NOMO-1 (cell line): ENCODE results near the gene QSOX1.
"Not testable (repeated sequence)": the region's sequence is repeated elsewhere in the genome, so short reads cannot be mapped to it uniquely, and the experiment has no call there.

Source experiments
- DNase-seq, 2 experiments: peaks; one replicate each; lab custom pipeline; 2025; ENCODE audit not compliant: unreplicated experiment in 2 of 2; lab: John Stamatoyannopoulos, UW

The QSOX1 gene

GRCh38 chr1:180154325-180155181 lies at the start of gene QSOX1:
TSS of gene QSOX1 (plus strand) at chr1:180154869. CDS start at chr1:180154908, 39 bp downstream.
- peak; percentile 77 to 91 for DNase-seq

GRCh38 chr1:180112091-180112490 lies 42.6 kb upstream of the QSOX1 start:
- no peak for DNase-seq

GRCh38 chr1:180112984-180113647 lies 41.6 kb upstream of the QSOX1 start:
- DNase-seq, result no peak

DNA sequence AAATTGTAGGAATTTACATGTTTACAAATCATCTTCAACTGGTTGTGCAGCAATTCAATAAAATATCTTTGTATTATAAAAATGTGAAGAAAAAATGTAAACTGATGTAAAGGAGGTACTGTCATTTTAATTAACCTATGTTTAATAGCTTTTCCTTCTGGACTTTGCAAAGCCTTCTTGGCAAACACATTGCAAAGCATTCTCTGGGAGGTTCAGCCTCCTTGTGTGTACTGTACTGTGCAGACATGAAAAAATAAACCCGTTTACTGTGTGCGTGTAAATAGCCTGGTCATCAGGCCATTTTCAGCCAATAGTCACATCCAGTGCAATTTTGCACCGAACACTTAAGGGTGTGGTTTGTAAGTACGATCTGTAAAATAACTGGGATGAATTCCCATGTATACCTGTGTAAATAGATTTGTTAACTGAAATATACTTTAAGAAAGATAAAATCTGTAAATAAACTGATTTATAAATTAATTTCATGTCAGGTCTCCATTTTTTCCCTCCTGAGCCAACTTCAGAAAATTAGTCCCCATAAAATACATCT lies 40.2 kb upstream of the QSOX1 start:
- no peak for DNase-seq

GRCh38 chr1:180116964-180117763 lies 37.5 kb upstream of the QSOX1 start:
- DNase-seq, result peak; percentile 25 to 43

DNA sequence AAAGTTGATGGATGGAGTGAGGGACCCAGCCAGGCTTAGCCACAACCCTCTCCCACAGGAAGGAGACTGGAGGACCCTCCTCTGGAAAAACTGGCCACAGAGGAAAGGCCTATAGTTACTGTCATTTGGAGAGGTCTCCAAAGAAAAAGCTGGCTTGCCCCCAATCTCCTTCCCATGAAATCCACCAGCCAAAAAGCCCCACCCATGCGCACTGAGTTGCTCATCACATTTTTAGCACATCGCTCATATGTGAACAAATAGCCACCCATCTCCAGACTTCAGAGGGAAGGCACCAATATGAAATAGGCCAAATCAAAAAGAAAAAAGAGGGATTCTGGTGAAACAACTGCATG lies 36.9 kb upstream of the QSOX1 start:
- no peak for DNase-seq

GRCh38 chr1:180119837-180120236 lies 34.8 kb upstream of the QSOX1 start:
- peak in 1 of 2 experiments; percentile 3 for DNase-seq

DNA sequence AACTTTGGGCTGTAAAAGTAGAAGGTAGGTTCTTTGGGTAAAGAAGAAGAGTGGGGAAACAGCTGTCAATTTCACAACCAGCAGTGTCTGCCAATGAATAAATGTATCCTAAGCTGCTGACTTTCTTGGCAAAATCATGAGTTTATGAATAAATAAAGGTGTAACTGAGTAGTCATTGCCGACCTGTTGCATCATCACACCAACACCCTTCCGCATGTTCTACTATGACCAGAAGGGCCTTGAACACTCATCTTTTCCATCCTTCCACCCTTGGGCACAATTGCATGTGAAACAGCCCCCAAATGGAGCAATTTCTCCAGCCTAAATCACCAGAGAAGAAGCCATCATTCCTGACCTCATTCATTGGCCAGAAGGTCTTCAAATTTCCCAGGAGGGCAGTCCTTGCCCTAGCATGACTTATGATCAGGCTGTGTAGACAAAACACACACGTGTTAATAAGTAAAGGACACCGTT lies 31.2 kb upstream of the QSOX1 start:
- no peak for DNase-seq

- no peak for DNase-seq
Measured at GRCh38 chr1:180130651-180131050, 24.0 kb upstream of the QSOX1 start.

DNA sequence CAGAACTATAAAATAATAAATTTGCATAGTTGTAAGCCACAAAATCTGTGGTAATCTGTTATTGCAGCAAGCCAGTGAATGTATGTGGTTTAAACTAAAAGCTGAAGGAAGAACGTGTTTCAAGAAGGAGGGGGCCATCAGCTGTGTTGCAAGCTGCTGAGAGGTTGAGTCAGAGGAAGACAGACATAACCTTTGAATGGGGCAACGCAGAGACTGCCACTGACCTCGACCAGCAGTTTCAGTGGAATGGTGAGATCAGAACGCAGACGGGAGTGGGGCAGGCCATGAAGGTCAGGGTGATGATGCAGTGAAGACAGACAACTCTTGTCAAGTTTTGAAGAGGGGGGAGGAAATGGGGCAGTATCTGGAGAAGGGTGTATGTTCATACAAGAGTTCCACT lies 23.2 kb upstream of the QSOX1 start:
- DNase-seq, result peak; percentile 93 to 99

DNA sequence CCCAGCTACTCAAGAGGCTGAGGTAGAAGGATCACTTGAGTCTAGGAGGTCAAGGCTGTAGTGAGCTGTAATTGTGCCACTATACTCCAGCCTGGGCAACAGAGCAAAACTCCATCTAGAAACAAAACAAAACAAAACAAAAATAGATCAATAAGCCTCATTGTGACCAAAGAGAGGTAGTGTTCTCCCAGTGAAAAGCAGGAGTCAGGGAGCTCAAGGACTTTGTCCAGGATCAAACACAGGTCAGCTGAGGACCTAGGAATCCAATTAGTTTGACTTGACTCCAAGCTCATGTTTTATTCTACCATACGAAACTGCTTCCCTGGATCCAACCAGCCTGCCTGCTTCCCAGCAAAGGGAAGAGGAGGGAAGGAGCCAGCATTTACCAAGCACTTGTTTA lies 21.5 kb upstream of the QSOX1 start:
- no peak for DNase-seq

DNA sequence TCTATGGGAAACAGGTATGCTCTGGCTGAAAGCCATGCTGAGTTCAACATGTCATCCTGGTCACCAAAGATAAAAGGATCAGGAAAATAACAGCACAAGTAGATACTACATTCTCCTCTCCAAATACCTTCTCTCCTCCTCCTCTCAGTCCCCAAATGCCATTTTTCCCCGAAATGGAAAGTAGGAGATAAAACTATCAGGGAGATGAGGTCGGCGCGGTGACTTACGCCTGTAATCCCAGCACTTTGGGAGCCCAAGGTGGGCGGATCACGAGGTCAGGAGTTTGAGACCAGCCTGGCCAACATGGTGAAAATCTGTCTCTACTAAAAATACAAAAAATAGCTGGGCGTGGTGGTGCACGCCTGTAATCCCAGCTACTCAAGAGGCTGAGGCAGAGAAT lies 21.0 kb upstream of the QSOX1 start:
- not testable (repeated sequence) for DNase-seq

- DNase-seq, result no peak
Measured at GRCh38 chr1:180135535-180135934, 19.1 kb upstream of the QSOX1 start.

GRCh38 chr1:180136331-180136967 lies 18.2 kb upstream of the QSOX1 start:
- no peak for DNase-seq

DNA sequence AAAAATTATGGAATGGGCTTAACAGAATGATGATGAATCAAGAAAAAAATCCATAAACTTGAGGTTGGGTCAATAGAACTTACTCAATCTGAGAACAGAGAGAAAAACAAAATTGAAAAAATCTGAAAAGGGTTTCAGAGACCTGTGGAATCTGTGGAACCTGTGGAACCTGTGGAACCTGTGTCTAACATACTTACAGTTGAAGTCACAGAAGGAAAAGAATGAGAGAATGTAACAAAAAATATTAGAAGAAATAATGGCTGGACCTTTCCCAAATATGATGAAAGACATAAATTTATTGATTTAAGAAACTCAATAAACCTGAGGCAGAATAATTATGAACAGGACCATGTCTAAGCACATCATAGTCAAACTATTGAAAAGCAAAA lies 17.7 kb upstream of the QSOX1 start:
- no peak for DNase-seq

DNA sequence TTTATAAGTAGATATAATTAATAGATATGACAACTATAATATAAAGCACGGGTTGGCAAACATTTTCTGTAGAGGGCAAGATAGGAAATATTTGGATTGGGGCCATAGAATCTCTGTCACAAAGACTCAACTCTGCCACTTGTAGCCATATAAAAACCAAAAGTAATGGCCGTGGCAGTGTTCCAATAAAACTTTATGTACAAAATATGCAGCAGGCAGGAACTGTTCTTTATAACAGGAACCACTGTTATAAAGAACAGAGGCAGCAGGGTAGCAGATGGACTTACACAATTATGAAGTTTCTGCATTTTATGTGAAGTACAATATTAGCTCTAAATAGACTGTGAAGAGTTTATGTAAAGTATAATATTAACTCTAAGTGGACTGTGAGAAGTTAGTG lies 16.9 kb upstream of the QSOX1 start:
- no peak for DNase-seq

DNA sequence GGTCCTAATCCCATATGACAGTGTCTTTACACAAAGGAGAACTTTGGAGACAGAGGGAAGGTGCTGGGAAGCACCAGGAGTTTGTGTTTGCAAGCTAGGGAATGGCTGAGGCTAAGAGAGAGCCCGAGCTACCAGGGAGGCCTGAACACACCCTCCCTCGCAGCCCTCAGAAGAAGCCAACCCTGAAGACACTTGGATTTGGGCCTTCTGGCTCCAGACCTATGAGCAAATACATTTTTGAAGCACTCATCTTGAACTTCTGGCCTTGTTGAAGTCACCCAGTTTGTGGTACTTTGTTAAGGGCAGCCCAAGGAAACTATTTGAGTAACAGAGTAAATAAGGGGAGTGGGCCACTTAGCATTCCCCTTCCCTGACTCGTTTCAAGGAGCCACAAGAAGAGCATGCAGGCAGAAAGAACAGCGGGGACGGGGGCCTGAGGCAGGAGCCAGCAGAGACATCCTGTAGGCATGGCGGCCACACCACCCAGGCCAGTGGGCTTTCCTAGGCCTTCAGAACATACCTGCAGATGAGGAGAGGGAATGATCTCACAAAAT lies 13.2 kb upstream of the QSOX1 start:
- no peak for DNase-seq

DNA sequence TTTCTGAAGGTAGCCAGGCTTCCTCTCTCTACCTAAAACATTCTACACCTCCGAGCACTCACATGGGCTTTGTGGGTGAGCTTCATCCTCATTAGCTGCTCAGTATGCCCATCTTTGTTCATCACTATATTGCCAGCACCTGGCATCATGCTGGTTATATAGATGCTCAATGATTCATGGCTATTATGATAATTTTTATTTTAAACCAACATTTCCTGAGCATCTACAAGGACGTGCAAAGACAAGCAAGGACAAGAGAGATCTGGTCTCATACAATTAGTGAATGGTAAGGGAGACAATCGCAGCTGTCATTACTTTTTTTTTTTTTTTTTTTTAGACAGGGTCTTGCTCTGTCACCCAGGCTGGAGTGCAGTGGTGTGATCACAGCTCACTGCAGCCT lies 11.3 kb upstream of the QSOX1 start:
- no peak for DNase-seq

- DNase-seq, result peak in 1 of 2 experiments; percentile 17
Measured at GRCh38 chr1:180144659-180145357, 9.9 kb upstream of the QSOX1 start.

GRCh38 chr1:180145446-180145845 lies 9.2 kb upstream of the QSOX1 start:
- DNase-seq, result no peak
